HL-60 (cell line): ENCODE results near the gene SAE1.

ENCODE experiments used
- GABPA ChIP-seq: IDR thresholded peaks from 2 replicates; pipeline ENCODE4 v1.6.1; 2012; ENCODE audit warnings: low read depth
- POLR2AphosphoS5 ChIP-seq: IDR thresholded peaks from 2 replicates; pipeline ENCODE4 v1.6.1; 2012; ENCODE audit warnings: low read depth
- SPI1 ChIP-seq: IDR thresholded peaks from 2 replicates; pipeline ENCODE4 v1.6.1; 2012; ENCODE audit warnings: low read depth, mild to moderate bottlenecking, borderline replicate concordance
- TF ChIP-seq, protein P1 (sequence below): IDR thresholded peaks from one replicate; pipeline ENCODE4 v1.5.1; 2011; ENCODE audit warnings: low read length, control low read depth, inconsistent platforms; ENCODE audit not compliant: insufficient read depth
- TF ChIP-seq, protein P2 (sequence below): IDR thresholded peaks from 2 replicates; pipeline ENCODE4 v1.6.1; 2012; ENCODE audit warnings: low read depth; ENCODE audit not compliant: insufficient replicate concordance

DNA sequence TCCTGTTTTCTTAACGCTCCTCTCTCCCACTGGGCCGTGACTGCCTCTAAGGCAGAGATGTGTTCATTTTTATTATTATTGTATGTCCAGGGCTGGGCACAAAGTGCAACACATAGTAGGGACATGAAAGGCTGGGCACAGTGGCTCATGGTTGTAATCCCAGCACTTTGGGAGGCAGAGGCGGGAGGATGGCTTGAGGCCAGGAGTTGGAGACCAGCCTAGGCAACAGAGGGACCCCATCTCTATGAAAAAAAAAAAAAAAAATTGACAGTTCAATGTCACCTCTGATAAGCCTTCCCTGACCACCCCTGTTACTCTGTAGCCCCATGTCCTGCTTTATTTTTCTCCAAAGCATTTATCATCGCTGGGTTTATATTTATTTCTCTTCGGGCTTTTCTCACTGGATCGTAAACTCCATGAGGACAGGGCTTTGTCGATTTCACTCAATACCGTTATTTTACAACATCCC, 481 bp upstream of the SAE1 start:
- TF ChIP-seq, protein P1, sequence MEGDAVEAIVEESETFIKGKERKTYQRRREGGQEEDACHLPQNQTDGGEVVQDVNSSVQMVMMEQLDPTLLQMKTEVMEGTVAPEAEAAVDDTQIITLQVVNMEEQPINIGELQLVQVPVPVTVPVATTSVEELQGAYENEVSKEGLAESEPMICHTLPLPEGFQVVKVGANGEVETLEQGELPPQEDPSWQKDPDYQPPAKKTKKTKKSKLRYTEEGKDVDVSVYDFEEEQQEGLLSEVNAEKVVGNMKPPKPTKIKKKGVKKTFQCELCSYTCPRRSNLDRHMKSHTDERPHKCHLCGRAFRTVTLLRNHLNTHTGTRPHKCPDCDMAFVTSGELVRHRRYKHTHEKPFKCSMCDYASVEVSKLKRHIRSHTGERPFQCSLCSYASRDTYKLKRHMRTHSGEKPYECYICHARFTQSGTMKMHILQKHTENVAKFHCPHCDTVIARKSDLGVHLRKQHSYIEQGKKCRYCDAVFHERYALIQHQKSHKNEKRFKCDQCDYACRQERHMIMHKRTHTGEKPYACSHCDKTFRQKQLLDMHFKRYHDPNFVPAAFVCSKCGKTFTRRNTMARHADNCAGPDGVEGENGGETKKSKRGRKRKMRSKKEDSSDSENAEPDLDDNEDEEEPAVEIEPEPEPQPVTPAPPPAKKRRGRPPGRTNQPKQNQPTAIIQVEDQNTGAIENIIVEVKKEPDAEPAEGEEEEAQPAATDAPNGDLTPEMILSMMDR: no peak
- no peak for TF ChIP-seq GABPA
- no peak for TF ChIP-seq POLR2AphosphoS5
- TF ChIP-seq, protein P2, sequence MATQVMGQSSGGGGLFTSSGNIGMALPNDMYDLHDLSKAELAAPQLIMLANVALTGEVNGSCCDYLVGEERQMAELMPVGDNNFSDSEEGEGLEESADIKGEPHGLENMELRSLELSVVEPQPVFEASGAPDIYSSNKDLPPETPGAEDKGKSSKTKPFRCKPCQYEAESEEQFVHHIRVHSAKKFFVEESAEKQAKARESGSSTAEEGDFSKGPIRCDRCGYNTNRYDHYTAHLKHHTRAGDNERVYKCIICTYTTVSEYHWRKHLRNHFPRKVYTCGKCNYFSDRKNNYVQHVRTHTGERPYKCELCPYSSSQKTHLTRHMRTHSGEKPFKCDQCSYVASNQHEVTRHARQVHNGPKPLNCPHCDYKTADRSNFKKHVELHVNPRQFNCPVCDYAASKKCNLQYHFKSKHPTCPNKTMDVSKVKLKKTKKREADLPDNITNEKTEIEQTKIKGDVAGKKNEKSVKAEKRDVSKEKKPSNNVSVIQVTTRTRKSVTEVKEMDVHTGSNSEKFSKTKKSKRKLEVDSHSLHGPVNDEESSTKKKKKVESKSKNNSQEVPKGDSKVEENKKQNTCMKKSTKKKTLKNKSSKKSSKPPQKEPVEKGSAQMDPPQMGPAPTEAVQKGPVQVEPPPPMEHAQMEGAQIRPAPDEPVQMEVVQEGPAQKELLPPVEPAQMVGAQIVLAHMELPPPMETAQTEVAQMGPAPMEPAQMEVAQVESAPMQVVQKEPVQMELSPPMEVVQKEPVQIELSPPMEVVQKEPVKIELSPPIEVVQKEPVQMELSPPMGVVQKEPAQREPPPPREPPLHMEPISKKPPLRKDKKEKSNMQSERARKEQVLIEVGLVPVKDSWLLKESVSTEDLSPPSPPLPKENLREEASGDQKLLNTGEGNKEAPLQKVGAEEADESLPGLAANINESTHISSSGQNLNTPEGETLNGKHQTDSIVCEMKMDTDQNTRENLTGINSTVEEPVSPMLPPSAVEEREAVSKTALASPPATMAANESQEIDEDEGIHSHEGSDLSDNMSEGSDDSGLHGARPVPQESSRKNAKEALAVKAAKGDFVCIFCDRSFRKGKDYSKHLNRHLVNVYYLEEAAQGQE: no peak
- no peak for TF ChIP-seq SPI1
